ENCODE data around the gene SLC16A12.

- TF ChIP-seq YY1 (IDR thresholded peaks at IDR 0.05) = no peak
- TF ChIP-seq, protein P1, sequence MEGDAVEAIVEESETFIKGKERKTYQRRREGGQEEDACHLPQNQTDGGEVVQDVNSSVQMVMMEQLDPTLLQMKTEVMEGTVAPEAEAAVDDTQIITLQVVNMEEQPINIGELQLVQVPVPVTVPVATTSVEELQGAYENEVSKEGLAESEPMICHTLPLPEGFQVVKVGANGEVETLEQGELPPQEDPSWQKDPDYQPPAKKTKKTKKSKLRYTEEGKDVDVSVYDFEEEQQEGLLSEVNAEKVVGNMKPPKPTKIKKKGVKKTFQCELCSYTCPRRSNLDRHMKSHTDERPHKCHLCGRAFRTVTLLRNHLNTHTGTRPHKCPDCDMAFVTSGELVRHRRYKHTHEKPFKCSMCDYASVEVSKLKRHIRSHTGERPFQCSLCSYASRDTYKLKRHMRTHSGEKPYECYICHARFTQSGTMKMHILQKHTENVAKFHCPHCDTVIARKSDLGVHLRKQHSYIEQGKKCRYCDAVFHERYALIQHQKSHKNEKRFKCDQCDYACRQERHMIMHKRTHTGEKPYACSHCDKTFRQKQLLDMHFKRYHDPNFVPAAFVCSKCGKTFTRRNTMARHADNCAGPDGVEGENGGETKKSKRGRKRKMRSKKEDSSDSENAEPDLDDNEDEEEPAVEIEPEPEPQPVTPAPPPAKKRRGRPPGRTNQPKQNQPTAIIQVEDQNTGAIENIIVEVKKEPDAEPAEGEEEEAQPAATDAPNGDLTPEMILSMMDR (IDR thresholded peaks at IDR 0.05; ENCODE audit: low read depth, low read length, missing input control) = no peak
- TF ChIP-seq MAX (IDR thresholded peaks at IDR 0.05) = no peak
- TF ChIP-seq RAD21 (IDR thresholded peaks at IDR 0.05) = no peak
- TF ChIP-seq, protein P2, sequence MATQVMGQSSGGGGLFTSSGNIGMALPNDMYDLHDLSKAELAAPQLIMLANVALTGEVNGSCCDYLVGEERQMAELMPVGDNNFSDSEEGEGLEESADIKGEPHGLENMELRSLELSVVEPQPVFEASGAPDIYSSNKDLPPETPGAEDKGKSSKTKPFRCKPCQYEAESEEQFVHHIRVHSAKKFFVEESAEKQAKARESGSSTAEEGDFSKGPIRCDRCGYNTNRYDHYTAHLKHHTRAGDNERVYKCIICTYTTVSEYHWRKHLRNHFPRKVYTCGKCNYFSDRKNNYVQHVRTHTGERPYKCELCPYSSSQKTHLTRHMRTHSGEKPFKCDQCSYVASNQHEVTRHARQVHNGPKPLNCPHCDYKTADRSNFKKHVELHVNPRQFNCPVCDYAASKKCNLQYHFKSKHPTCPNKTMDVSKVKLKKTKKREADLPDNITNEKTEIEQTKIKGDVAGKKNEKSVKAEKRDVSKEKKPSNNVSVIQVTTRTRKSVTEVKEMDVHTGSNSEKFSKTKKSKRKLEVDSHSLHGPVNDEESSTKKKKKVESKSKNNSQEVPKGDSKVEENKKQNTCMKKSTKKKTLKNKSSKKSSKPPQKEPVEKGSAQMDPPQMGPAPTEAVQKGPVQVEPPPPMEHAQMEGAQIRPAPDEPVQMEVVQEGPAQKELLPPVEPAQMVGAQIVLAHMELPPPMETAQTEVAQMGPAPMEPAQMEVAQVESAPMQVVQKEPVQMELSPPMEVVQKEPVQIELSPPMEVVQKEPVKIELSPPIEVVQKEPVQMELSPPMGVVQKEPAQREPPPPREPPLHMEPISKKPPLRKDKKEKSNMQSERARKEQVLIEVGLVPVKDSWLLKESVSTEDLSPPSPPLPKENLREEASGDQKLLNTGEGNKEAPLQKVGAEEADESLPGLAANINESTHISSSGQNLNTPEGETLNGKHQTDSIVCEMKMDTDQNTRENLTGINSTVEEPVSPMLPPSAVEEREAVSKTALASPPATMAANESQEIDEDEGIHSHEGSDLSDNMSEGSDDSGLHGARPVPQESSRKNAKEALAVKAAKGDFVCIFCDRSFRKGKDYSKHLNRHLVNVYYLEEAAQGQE (IDR thresholded peaks at IDR 0.05) = no peak
- TF ChIP-seq GABPA (IDR thresholded peaks at IDR 0.05 in 1 of 2, conservative IDR thresholded peaks at IDR 0.05 in 1 of 2) = no peak
- TF ChIP-seq RXRA (IDR thresholded peaks at IDR 0.05) = no peak
- TF ChIP-seq HNF4A (conservative IDR thresholded peaks at IDR 0.05) = no peak
- no peak for TF ChIP-seq TAF1 (conservative IDR thresholded peaks at IDR 0.05)
Measured at GRCh38 chr10:89549510-89549909, 14.1 kb upstream of the SLC16A12 start.

All from liver (tissue), 3 donors.